Measurements from ENCODE around the gene PDE10A.

The PDE10A gene

DNA sequence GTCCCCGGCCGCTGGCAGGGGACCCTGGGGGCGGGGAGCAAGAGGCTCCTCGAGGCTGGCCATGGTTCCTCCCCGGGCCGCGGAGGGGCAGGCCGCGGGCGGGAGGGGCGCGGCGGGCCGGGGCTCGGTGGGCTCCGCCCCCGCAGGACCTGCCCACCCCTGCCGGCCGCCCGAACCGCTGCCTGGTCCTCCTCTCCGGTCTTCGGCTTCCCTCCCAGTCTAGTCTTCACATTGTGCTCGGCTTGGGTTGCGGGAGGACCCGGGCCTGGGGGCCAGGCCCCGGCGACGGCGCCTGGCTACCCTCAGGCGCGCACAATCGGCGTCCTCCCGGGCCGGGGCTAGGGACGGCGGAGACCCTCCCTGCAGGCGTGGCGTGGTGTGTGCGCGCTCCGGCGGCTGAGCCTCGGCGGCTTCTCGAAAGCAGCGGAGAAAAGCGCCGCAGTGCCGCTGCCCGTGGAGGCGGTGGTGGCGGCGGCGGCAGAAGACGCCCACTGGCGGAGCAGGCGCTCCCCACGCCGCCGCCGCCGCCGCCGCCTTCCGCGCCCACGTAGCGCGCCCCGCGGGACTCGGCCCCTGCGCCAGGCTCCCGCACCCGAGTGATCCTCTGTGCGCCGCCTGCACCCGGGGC lies at the start of gene PDE10A:
TSS of gene PDE10A (minus strand) at position 493 of the 628 bp plus-strand sequence. CDS start at position 63, 430 bp downstream.
- DNase-seq (ENCODE audit: low read depth in 1 of 2, low spot score in 1 of 2) = no peak

DNA sequence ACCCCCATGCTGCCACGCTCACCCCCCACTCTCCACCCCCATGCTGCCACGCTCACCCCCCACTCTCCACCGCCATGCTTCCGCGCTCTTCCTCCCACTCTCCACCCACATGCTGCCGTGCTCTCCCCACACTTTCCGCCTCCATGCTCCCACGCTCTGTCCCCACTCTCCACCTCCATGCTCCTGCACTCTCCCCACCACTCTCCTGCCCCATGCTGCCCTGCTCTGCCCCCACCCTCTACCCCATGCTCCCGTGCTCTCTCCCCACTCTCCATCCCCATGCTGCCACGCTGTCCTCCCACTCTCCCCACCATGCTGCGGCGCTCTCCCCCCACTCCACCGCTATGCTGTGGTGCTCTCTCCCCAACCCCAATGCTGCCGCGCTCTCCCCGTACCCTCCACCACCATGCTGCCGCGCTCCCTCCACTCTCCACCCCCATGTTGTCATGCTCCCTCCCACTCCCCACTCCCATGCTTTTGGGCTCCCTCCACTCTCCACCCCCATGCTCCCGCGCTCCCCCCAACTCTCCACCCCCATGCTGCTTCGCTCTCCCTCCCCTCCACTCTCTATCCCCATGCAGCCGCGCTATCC lies 46.0 kb upstream of the PDE10A start:
- DNase-seq (ENCODE audit: low read depth in 1 of 2, low spot score in 1 of 2) = no peak

DNA sequence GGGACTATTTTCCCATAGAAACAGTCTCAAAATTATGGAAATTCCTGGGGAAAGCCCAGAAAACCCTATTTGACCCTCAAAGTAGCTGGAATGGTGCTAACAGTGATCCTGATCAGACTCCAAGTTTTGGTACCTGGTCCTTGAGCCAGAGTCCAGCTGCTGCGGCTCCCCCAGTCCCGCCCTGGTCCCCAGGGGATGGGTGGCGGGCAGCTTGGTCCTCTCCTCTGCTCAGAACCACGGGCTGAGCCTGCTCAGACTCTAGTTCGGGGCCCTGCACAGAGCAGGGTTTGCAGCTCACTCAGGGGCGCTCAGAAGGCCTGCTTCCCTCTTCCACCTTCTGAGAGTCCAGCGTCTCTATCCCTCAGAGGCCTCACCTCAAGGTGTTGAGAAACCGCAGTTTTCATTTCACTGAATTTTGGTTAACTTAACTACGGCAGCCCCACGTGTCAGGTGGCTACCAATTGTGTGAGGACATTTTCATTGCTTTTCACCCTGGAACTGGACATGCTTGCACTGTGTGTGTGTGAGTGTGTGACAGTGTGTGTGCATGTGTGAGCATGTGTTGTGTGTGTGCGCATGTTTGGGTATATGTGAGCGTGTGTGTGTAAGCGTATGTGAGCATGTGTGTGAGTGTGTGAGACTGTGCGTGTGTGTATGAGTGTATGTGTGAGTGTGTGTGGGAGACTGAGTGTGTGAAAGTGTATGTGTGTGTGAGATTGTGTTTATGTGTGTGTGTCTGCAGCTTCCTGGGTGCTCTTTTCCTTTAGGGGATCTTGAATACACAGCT lies 44.2 kb upstream of the PDE10A start:
- no peak for DNase-seq (ENCODE audit: low read depth in 1 of 2, low spot score in 1 of 2)

DNA sequence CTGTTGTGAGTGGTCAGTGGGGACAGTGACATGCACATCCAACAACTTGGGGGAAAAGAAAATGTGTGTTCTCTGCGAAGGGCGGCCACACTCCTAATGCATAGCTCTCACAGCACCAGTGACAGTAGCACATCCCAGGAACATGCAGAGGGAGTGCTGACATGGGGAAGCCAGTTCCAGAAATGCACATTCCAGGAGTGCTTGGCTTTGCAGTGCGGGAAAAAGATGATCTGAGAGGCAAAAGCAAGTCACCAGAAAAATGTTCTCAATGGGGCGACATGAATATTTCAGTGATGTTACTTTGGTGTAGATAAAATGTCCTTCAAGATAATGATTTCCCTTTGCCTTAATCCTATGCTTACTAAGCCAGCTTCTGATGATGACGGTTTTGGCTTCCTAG lies 42.9 kb upstream of the PDE10A start:
- no peak for DNase-seq (ENCODE audit: low read depth in 1 of 2, low spot score in 1 of 2)

DNA sequence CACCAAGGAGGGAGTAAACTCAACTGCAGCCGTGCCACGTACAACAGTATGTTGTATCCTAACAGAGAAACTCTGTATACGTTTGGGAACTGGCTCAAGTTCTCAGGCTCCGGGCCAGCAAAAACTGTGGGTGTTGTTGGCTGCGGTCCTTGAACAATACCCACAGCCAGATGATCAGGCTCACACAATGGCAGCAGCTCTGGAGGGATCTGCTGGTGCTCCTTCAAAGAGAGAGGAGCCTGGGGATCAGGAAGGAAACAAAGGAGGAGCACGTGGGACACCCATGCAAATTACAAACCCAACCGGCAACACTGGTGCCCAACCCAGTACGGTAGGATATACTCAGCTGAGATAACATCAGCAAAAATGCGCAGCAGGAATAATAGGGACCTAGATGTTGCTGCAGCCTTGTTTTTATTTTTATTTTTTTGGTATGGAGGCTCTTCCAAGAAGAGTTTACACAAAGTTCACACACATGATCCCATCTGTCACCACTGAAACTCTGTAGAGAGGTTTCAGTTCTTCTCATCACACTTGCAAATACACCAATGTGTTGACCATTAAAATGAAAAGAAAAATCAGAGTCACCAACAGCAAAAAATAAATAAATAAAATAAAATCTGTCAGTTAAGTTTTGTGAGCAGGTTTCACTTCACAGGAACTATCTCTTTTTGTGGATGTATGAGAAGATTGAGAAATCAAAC lies 41.2 kb upstream of the PDE10A start:
- DNase-seq (ENCODE audit: low read depth in 1 of 2, low spot score in 1 of 2) = no peak

DNA sequence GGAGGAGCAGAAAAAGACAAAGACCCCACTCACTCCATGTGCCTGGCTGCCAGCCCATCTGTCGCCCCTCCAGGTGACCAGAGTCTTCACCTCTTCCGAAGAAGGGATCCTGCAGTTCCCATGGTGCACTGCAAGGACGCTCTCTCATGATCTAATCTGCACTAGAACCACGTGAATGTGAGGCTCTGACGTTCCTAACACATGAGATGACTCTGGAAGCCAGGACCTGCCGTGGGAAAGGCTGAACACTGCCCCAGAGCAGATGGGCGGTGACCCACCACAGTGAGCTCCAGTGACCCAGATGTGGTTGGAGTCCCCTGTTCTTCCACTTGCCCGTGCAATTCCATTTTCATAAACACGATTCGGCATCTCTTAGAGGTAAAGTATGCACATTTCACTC lies 39.6 kb upstream of the PDE10A start:
- DNase-seq (ENCODE audit: low read depth in 1 of 2, low spot score in 1 of 2) = no peak

DNA sequence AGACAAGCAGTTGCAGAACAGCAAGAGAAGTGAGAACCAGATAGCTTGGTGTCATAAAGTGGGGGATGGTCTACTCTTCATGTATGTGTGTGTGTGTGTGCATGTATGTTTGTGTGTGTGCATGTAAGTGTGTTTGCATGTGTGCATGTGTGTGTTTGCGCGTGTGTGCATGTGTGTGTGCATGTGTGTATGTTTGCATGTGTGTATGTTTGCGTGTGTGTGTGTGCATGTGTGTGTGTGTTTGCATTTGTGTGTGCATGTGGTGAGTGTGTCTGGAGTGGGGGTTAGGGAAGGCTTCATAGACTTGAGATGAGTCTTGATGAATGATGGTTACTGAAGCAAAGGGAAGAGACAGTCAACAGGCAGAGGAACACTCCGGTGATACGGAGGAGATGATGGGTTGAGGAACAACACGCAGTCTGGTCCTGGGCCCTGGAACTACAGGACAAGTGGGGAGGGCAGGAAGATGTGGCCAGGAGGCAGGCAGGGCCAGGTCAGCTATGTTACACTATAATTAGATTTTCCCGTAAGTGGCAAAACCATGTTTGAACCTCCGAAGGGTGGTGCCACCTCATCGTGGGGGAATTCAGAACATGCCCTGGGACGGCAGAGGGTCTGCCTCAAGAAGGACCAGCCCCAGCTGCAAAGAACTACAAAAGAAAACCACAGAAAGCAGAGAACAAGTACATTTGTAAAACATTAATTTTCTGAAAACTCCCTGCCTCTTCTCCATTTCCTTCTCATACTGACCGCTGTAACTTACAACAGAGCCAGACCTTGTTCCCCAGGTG lies 38.7 kb upstream of the PDE10A start:
- no peak for DNase-seq (ENCODE audit: low read depth in 1 of 2, low spot score in 1 of 2)

DNA sequence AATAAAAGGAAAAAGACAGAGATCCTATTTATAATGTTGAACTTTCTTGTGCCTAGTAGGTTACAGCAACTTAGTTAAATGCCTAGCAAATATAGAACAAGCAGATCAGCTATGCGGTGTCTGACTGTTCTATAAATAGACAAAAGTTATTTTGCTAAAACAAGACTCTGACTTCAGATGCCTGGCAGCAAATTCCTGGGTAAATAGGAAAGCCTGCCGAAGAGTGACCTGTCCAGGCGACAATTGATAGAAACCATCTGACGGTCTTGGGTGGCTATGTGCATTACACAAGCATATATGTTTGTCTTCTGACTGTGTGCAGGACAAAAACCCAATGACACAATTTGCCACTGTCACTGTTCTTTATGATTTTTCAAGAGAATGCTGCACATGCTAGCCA lies 38.0 kb upstream of the PDE10A start:
- no peak for DNase-seq (ENCODE audit: low read depth in 1 of 2, low spot score in 1 of 2)

DNA sequence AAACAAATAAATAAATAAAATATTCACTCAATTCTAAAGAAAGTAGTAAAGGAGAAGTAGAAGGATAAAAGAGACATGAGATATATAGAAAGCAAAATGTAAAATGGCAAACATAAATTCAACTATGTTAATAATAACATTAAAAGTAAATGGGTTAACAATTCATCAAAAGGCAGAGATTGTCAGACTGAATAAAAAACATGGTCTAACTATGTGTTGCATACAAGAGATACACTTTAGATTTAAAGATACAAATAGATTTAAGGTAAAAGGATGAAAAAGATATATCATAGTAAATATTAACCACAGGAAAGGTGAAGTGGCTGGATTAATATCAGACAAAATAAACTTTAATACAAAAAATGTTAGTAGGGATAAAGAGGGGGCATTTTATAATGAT lies 35.8 kb upstream of the PDE10A start:
- DNase-seq (ENCODE audit: low read depth in 1 of 2, low spot score in 1 of 2) = no peak

DNA sequence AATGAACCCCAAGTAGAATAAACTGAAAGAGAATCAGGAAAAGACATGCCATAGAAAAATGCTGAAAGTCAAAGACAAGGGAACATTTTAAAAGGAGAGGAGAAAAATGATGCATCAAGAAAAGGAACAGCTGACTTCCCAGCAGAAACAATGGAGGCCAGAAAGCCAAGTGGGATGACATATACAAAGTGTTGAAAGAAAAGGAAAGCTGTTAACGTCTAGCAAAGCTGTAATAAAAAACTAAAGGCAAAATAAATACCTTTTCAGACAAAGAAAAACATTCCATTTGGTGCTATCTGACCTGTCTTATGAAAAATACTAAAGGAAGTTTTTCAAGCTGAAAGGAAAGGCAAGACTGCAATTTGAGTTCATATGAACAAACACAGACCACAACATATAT lies 34.1 kb upstream of the PDE10A start:
- no peak for DNase-seq (ENCODE audit: low read depth in 1 of 2, low spot score in 1 of 2)

DNA sequence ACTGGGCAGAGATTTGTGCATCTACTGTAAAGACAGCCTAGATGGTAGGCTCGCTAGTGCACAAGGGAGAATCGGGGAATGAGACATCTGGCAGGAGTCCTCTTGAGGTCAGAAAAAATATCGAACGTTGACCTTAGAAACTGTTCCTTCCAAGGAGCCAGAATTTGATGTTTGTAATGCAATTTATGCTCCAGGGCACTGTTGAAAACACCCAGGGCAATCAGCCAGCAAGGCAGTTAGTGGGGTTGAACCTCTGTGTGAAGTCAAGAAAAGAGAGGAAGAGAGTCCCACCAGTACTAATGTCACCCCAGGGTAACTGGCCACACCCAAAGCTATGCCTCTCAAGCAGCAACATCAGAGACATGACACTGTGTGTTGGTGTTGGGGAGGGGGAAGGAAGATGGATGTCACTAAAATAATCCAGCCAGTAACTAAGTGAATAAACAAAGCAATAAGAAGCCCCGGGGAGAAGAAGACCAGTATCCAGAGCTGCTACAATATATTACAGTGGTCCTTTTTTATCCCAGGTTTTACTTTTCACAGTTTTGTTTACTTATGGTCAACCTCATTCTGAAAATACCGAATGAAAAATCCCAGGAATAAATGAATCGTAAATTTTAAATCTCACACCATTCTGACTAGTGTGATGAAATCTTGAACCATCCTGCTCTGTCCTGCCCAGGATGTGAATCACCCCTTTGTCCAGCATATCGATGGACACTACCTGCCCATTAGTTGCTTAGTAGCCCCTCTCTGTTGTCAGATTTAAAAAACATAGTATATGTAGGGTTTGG lies 32.9 kb upstream of the PDE10A start:
- no peak for DNase-seq (ENCODE audit: low read depth in 1 of 2, low spot score in 1 of 2)

DNA sequence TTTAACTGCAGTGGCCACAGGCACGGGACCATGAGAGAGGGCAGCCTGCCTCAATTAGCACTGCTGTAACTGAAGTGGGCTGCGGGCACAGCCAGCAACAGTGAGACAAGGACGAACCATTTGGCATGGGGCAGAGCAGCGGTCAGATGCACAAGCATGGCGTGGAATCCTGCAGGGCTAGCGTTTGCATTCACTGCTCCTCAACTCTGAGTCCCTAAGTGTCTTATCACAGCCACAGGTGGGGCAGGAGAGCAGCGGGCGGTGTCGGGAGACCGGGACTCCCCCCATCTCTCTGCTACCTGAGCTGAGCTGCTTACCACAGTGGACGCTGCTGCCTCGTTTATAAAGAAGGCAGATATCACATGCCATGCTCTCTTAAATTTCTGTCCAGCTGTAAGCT lies 31.3 kb upstream of the PDE10A start:
- no peak for DNase-seq (ENCODE audit: low read depth in 1 of 2, low spot score in 1 of 2)

DNA sequence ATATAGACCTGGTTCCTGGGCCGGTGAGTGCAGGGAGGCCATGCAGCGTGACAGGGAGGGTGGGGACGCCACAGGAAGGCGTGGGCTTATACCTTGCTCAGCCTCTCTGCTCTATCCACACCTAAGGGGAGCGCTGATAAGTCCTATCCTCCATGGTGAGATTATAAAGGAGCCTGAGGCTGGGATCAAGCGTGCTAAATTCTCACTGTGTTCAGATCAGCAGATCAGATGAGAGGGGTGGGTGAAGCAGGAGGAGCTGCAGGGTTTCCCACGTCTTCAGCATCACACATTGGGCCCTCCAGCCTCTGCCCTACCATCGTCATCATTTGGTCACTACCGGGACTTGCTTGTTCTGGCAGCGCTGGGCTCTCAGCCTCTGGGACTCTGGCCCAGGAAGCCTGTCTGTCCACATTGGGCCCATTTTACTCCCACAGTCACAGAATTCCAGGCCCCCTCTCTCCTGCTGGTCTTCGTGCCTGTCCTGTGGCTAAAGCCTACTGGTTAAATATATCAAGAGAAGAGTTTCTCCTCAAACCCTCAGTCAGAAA lies 29.1 kb upstream of the PDE10A start:
- DNase-seq (ENCODE audit: low read depth in 1 of 2, low spot score in 1 of 2) = no peak

DNA sequence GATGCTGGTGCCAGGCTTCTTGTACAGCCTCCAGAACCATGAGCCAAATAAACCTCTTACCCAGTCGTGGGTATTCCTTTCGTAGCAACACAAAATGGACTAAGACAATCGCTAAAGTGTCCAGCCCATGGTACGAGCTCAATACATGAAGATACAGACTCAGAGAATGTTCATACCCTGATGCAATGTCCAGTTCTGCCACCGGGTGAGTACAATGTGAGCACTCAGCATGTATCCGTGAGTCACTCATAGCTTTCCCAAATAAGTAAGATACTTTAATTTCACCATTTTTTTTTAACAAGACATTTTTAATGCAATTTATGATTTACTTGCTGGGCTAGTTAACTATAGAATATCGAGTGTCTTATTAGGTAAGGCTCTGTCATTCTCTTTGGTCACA lies 26.7 kb upstream of the PDE10A start:
- DNase-seq (ENCODE audit: low read depth in 1 of 2, low spot score in 1 of 2) = no peak

DNA sequence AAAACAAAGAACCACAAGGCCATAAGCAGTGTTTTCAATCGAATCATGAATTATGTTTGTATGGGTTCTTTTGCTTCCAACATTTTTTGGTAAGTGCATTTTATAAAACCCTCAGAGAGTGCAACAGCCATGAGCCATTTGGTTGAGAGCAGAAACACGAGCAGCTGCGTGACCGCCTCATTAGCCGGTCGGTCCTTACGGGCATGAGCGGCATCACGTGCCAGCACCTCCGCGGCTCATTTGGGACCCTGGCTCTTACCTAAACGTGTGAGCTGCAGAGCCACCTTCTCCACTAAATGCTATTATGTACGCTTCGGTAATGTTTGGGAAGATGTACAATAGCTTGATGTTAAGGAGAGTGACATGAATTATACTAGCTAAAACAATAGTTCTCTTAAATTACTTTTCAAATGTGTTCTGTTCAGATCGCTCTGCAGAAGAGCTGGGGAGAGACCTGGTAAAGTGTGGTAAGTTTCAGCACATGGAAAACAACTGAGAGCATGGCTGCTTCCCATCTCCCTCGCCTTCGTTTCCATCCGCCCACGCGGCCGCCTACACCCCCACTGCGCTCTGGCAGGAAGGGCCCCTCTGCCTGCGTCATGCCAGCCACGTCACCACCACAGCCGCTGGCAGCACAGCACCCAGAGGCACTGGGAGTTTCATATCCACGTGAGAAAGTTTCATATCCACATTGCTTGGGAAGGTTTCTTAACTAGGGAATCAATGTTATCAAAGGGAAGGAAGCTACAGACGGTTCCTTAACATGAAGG lies 23.7 kb upstream of the PDE10A start:
- DNase-seq (ENCODE audit: low read depth in 1 of 2, low spot score in 1 of 2) = no peak

DNA sequence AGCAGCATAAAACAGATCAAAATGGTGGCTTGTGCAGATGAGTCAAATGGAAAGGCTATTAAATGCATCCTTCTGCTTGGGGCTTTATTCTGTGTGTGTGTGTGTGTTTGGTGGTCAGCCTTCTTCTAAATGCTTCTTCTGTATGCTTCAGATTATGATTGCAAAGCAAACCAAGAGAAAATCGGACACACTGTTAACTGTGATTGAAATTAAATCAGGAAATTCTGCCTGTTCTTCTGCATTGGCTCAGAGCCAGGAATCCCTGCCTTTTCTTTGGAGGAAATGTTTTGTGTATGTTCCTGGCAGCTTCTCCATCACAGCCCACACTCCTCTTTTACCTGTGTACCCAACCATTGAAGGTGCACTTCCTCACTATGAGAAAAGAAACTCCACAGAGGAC lies 22.3 kb upstream of the PDE10A start:
- DNase-seq (ENCODE audit: low read depth in 1 of 2, low spot score in 1 of 2) = no peak

DNA sequence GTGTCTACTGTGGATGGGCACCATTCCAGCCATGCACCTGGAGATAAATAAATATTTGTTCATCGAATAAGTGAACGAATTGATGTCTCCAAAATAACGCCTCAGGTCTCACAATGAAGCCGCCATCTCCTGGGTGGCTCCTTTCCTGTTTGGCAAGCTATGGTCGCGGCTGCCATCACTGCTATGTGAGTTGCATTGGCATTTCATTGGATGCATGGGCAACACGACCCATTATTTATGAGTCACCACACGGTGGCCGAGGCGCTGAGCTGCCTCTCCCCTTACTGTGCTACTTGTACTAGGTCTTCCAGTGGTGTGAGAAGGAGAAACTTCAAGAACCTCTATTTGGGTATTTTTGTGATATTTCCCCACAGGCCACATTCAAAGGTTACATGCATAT lies 21.3 kb upstream of the PDE10A start:
- DNase-seq (ENCODE audit: low read depth in 1 of 2, low spot score in 1 of 2) = no peak

DNA sequence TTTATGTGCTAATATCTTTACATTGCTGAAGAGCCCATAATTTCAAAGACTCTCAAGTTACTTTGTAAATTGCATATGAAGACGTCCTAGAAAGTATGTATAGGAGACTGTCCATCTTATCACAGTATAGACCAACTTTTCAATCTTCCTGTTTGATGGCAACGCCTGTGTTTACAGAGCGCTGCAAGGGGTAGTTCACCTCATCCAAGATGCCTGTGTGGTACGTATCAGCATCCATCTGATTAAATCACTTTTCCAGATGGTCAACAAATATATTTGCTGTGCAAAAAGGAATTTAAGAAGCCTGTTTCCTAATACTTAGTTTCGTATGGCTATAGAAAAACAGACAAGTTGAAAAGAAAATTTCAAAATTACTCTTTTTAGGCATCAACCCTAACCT lies 17.9 kb upstream of the PDE10A start:
- DNase-seq (ENCODE audit: low read depth in 1 of 2, low spot score in 1 of 2) = no peak

DNA sequence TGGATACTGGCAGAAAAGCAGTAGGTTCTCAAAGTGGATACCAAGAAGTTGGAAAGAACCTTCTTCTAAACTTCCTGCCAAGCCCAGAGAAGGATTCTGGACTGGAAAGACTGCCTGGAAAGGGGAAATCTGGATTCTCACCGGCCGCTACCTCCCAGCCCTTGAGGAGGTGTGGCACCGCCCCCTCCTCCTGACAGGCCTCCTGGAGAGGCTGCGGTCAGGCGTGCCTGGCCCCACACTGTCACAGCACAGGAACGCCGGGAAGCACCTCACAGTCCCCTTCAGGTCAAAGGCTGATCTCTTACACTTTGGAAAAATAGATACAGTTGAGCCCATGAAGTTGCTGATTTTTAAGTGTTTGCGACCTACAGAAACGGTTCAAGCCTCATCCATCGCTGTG lies 16.3 kb upstream of the PDE10A start:
- DNase-seq (ENCODE audit: low read depth in 1 of 2, low spot score in 1 of 2) = no peak
